Naive B cell (primary cell): ENCODE results near the gene CEACAM21. TPM values are rescaled to one million over a fixed set of nuclear protein-coding genes. Genes with fewer than 3 reads are reported as not detected.

Experiments
- ATAC-seq, 2 donors: fragments of 150-1000 bp; cut with Tn5 transposase; 2 replicates each; pipeline ENCODE4 v1.10.0; 2021; ENCODE audit warnings: low read depth in 2 of 2, mild to moderate bottlenecking in 2 of 2, moderate library complexity in 2 of 2
- DNase-seq: peaks from one replicate; pipeline ENCODE4 v3.0.0; 2022
- H3K27ac Mint-ChIP-seq, 6 donors: one replicate each; pipeline ENCODE4 v1.8.0; 2020 to 2022; ENCODE audit warnings: mild to moderate bottlenecking in 6 of 6, mixed read lengths in 6 of 6, moderate library complexity in 5 of 6, inconsistent platforms in 2 of 6
- H3K27me3 Mint-ChIP-seq, 3 donors: one replicate each; pipeline ENCODE4 v1.8.0; 2021 to 2022; ENCODE audit warnings: mixed read lengths in 3 of 3, mild to moderate bottlenecking in 1 of 3
- H3K36me3 Mint-ChIP-seq, 2 donors: one replicate each; pipeline ENCODE4 v1.8.0; 2020 to 2022; ENCODE audit warnings: mixed read lengths in 2 of 2, inconsistent platforms in 1 of 2, mild to moderate bottlenecking in 1 of 2
- H3K4me1 Mint-ChIP-seq, 3 donors: one replicate each; pipeline ENCODE4 v1.8.0; 2020 to 2022; ENCODE audit warnings: mixed read lengths in 3 of 3, inconsistent platforms in 1 of 3, mild to moderate bottlenecking in 1 of 3, moderate library complexity in 1 of 3
- H3K4me3 Mint-ChIP-seq, 8 donors: one replicate each; pipeline ENCODE4 v1.8.0; 2020 to 2022; ENCODE audit warnings: mild to moderate bottlenecking in 8 of 8, mixed read lengths in 8 of 8, moderate library complexity in 8 of 8, inconsistent platforms in 2 of 8
- H3K9me3 Mint-ChIP-seq, 7 donors: one replicate each; pipeline ENCODE4 v1.8.0; 2020 to 2022; ENCODE audit warnings: mixed read lengths in 7 of 7, mild to moderate bottlenecking in 5 of 7, inconsistent platforms in 2 of 7, moderate library complexity in 1 of 7
- polyA plus RNA-seq, 6 donors: library from polyadenylated mRNA; unstranded; fragments of 300-500 nt; fragmentation: Illumina TruSeq; gene quantifications; one replicate each; pipeline ENCODE4 v1.2.3, GENCODE V29; 2021; ENCODE audit warnings: low read depth in 6 of 6

The CEACAM21 gene
- polyA plus RNA-seq, 6 donors from 2014 or later, result 7.1 to 57.2 (median 20.0) TPM

DNA sequence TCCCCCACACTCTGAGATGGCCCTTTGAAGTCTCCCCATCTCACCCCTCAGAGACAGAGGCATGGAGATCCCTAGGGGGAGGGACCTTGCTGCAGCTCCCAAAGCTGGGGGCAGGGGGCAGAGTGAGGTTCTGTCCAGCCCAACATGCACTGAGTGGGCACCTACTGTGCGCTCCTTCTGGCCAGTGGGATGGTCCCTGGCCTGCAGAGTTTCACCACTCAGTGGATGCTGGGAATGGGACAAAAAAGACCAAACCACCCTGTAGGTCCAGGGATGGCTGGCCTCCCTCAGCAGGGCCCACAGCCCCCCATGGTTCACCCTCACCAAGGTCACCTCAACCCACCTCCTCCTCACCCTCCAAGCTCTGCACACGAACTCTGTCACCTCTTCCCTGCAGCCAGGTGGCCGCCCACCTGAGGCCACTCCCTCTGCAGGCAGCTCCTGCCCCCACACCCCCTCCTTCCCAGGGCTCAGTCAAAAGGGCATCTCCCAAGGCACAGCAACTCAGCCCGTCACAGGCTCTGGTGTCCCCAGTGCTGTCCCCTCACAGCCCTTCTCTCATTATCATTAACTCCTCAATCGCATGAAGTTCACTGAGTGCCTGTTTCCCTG lies 16.1 kb downstream of the CEACAM21 start:
- Mint-ChIP-seq H3K9me3 (no peaks in the 10 kb centered on the region), H3K36me3 (peaks cover 6 to 21% of the 10 kb centered on the region in 2 donors), H3K4me3 (no peak overlapping the region), H3K4me1 (peaks cover 5 to 14% (median 8%) of the 10 kb centered on the region in 3 donors), H3K27ac (peak overlapping the region in 1 of 6 donors; percentile 44), H3K27me3 (peaks cover 0 to 28% (median 12%) of the 10 kb centered on the region in 3 donors)
- no peak for DNase-seq
- no peak for ATAC-seq

DNA sequence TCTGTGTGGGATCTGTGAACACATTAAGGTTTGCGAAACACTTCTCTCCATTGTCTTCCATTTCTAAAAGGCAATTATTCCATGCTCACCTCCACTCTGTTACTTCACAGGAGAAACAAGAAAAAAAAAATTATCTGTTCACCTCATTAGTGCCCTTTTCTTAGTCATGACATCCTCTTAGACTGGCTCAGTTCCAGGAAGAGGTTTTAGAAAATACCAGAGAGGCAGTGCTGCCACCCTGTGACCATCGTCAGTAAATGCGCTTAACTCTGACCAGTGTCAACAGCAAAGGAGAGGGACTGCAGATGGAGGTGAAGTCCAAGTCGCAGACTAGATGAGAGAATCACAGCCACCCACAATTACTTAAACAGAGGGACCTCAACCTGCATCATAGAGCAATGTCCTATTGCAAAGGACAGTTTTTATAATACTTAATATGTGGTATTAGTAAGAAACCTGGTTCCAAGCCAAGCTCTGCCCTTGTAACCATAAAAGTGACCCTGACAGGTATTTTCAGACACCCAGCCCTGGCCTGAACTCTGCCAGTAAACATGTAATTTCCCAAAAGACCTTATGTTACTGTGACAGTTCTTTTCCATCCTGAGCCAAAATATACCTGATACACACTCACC lies 19.4 kb downstream of the CEACAM21 start:
- no peak overlapping the region for H3K4me3 Mint-ChIP-seq
- no peaks in the 10 kb centered on the region for H3K9me3 Mint-ChIP-seq
- peaks cover 14 to 15% (median 14%) of the 10 kb centered on the region in 3 donors for H3K4me1 Mint-ChIP-seq
- ATAC-seq (peak; percentile 60 to 69), DNase-seq (peak; percentile 57)
- peaks cover 0 to 34% (median 15%) of the 10 kb centered on the region in 3 donors for H3K27me3 Mint-ChIP-seq
- peak overlapping the region in 1 of 6 donors; percentile 13 for H3K27ac Mint-ChIP-seq
- no peaks in the 10 kb centered on the region for H3K36me3 Mint-ChIP-seq

DNA sequence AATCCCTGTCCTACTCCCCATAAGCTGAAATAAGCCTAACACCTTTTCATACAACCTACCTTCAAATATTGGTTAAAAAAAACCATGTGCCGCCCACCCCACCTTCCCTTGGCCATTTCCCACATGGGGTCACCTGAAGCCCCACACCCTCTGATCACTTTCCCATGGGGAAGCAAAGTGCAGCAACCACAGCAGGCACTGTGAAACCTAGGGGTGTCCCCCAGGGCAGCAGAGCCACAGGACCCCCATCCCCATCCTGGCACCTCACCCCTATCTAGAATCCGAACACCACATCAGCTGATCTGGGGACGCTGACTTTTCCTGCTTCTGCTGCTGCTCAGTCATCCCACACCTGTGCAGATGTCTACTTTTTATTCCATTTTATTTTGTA lies 19.9 kb downstream of the CEACAM21 start:
- H3K36me3 Mint-ChIP-seq, result no peaks in the 10 kb centered on the region
- H3K4me3 Mint-ChIP-seq, result no peak overlapping the region
- ATAC-seq (no peak), DNase-seq (no peak)
- peaks cover 14 to 15% (median 14%) of the 10 kb centered on the region in 3 donors for H3K4me1 Mint-ChIP-seq
- no peak overlapping the region for H3K27ac Mint-ChIP-seq
- H3K9me3 Mint-ChIP-seq, result no peaks in the 10 kb centered on the region
- H3K27me3 Mint-ChIP-seq, result peaks cover 0 to 39% (median 15%) of the 10 kb centered on the region in 3 donors

DNA sequence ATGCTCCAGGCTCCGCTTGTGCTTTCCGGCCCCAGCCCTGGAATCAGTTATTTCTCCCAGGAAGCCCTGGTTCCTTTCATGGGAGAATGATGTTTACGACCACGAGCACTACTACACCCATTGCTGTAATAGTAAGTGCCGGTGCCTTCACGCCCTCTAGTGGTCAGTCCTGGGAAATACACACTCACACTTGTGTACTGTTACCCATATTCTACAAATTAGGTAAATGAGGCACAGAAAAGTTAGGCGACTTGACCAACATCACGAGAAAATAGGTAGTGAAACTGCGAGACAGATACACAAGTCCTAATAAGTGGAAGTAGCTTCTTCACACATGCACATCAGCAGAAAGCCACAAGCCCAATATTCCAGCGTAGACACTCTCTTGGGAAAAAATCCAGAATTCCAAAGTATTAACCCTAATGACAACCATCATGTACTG lies 21.7 kb downstream of the CEACAM21 start:
- no peaks in the 10 kb centered on the region for H3K9me3 Mint-ChIP-seq
- peak overlapping the region in 2 of 8 donors; percentile 16 to 54 for H3K4me3 Mint-ChIP-seq
- ATAC-seq (peak; percentile 86 to 90), DNase-seq (peak; percentile 79)
- H3K27me3 Mint-ChIP-seq, result peaks cover 0 to 42% (median 15%) of the 10 kb centered on the region in 3 donors
- H3K4me1 Mint-ChIP-seq, result peaks cover 11 to 15% (median 14%) of the 10 kb centered on the region in 3 donors
- no peaks in the 10 kb centered on the region for H3K36me3 Mint-ChIP-seq
- H3K27ac Mint-ChIP-seq, result peak overlapping the region in 5 of 6 donors; percentile 9 to 94 (median 38)

DNA sequence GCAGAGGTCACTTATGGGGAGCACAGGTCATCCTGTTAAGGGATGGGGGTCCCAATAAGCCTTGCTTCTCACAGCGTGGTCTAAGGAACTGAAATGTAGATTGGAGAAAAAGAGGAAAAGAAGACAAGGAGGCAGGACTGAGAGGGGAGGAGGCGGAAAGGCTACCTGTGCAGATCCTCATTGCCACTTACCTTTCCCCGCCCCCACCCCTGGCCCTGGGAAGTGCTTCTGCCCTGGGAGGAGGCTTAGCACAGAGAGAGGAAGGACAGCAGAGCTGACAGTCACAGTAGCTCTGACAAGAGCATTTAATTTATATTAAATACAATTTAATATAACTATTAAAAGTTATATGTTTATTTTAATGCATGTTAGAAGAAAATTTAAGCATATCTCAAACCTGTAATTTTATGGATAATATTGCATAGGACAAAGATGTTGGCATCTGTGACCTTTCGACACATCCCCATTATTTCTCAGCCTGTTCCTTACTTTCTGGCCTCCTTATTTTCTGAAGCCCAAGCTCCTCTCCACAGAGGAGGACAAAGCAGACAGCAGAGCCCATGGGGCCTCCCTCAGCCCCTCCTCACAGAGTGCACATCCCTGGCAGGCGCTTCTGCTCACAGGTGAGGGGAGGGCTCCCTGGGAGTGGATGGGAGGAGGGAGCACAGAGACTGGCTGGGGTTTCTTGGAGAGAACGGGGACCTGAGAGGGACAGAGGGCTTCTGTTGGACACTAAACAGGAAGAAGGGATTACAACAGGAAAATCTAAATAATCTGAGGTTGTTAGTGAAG lies 23.4 kb downstream of the CEACAM21 start:
- H3K9me3 Mint-ChIP-seq, result no peaks in the 10 kb centered on the region
- no peak for DNase-seq
- H3K4me3 Mint-ChIP-seq, result no peak overlapping the region
- H3K27me3 Mint-ChIP-seq, result peaks cover 0 to 45% (median 12%) of the 10 kb centered on the region in 3 donors
- no peak overlapping the region for H3K27ac Mint-ChIP-seq
- peaks cover 11 to 15% (median 14%) of the 10 kb centered on the region in 3 donors for H3K4me1 Mint-ChIP-seq
- no peaks in the 10 kb centered on the region for H3K36me3 Mint-ChIP-seq
- no peak for ATAC-seq

DNA sequence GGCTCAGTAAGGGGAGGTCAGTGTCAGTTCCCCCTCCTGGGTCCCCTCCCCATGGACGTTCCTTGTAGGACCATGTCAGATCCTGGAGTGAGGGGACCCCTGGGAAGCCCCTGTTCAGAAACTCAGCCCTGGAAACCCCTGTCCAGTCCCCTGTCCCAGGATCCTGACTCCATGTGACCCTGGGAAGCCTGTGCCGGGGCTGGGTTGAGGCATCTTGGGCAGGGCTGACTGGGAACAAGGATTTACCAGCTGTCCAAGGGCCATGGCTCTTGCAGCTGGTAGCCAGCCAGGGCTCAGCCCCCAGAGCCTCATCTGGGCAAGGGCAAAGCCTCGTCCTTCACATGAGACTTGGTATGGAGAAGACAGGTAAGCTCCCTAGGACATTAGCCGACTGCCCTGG lies 25.8 kb downstream of the CEACAM21 start:
- no peaks in the 10 kb centered on the region for H3K9me3 Mint-ChIP-seq
- peaks cover 0 to 48% (median 4%) of the 10 kb centered on the region in 3 donors for H3K27me3 Mint-ChIP-seq
- H3K4me3 Mint-ChIP-seq, result no peak overlapping the region
- H3K36me3 Mint-ChIP-seq, result no peaks in the 10 kb centered on the region
- ATAC-seq (no peak), DNase-seq (no peak)
- H3K27ac Mint-ChIP-seq, result no peak overlapping the region
- H3K4me1 Mint-ChIP-seq, result peaks cover 5 to 9% (median 7%) of the 10 kb centered on the region in 3 donors

DNA sequence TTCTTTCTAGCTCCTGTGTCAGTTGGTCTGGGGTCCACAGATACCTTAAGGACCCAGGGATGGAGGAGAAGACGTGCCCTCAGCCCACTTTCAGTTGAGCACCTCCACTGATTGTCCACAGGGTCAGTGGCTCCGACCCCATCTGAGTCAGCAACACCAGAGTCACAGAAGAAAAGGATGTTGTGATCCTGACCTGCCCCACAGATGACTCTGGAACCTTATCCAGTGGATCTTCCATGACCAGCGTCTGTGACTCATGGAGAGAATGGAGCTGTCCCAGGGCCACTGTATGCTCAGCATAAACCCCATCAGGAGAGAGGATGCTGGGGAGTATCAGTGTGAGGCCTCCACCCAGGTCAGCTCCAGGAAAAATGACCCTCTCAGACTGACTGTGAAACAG lies 28.9 kb downstream of the CEACAM21 start:
- Mint-ChIP-seq H3K4me1 (no peaks in the 10 kb centered on the region), H3K9me3 (peaks cover 0 to 4% (median 0%) of the 10 kb centered on the region in 7 donors), H3K27ac (peak overlapping the region in 1 of 6 donors; percentile 35), H3K4me3 (no peak overlapping the region), H3K36me3 (no peaks in the 10 kb centered on the region), H3K27me3 (peaks cover 5 to 58% (median 20%) of the 10 kb centered on the region in 3 donors)
- ATAC-seq (no peak), DNase-seq (no peak)

DNA sequence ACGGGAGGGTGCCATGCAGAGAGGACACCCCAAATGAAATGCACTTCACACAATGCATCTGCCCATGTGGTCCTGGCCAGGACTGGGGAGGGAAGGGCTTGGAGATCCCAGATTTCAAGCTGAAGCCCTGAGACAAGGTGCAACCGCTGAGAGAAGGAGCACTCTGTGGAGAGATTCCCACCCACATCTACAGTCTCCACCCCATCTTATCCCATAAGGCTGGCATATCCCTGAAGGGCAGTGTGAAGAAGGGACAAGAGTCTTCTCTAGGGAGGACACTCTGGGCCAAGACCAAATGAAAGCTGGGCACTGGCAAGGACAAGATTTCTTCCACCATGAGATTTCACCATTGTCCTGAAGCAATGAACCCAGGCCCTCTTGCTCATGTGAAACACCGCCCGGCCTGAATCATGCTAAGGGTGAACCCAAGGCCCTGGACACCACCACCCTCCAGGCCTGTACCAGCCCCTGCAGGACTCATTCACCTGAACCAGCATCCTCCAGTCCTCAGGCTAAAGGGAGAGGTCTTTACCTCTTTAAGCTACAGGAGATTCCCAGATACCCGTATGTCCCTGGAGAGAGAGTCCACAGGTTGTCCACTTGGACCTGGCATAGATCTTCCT lies 30.4 kb downstream of the CEACAM21 start:
- no peak overlapping the region for H3K27ac Mint-ChIP-seq
- peaks cover 0 to 7% (median 0%) of the 10 kb centered on the region in 7 donors for H3K9me3 Mint-ChIP-seq
- no peak for ATAC-seq
- no peak overlapping the region for H3K4me3 Mint-ChIP-seq
- no peaks in the 10 kb centered on the region for H3K36me3 Mint-ChIP-seq
- DNase-seq, result no peak
- peaks cover 17 to 59% (median 31%) of the 10 kb centered on the region in 3 donors for H3K27me3 Mint-ChIP-seq
- no peaks in the 10 kb centered on the region for H3K4me1 Mint-ChIP-seq

DNA sequence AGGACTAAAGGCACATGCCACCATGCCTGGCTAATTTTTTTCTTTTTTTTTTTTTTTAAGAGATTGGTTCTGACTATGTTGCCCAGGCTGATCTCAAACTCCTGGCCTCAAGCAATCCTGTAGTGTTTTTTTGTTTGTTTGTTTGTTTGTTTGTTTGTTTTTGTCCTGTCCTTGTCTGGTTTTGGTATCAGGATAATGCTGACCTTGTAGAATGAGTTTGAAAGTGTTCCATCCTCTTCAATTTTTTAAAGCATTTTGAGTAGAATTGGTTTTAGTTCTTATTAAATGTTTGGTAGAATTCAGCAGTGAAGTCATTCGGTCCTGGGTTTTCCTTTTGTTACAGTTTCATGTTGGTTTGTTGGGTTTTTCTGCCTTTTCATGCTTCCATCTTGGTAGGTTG lies 31.7 kb downstream of the CEACAM21 start:
- Mint-ChIP-seq H3K36me3 (no peaks in the 10 kb centered on the region), H3K9me3 (peaks cover 0 to 7% (median 0%) of the 10 kb centered on the region in 7 donors), H3K4me3 (no peak overlapping the region), H3K27me3 (peaks cover 21 to 54% (median 31%) of the 10 kb centered on the region in 3 donors), H3K27ac (peak overlapping the region in 1 of 6 donors; percentile 63), H3K4me1 (no peaks in the 10 kb centered on the region)
- ATAC-seq (no peak), DNase-seq (no peak)

DNA sequence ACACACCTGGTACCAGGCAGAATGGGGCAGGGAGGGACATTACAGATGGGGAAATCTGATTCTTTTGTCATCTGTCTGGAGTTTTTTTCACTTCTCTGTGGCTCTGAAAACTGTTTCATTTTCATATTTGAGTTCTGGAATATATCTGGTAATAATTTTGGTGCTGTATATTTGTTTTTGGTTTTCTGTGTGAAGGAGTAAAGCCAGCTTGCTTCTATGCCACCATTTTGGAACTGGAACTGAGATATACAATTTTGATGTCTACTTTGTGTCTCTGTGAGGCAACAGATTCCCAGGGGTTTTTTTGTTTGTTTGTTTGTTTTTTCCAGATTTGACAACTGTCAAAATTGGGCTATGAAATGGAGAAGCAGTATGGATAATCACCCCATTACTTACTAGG lies 34.8 kb downstream of the CEACAM21 start:
- ATAC-seq, result no peak
- H3K36me3 Mint-ChIP-seq, result peaks cover 0 to 9% of the 10 kb centered on the region in 2 donors

DNA sequence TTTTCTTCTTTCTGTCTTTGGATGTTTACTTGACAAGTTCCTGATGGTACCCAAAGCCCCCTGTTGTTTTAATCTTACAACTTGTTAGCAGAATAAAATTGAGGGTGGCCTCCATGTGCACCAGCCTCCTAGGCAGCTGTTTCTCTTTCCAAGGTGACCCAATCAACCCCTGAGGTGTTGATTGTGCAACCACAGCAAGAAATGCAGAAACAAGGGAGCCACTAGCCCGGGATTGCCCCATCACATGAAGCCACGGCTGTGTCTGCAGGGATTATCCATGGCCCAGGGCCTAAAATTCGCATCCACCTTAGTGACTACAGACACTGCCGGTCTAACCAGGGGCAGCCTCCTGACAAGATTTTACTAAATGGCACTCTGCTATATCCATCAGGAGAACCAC lies 36.5 kb downstream of the CEACAM21 start:
- DNase-seq (no peak), ATAC-seq (no peak)
- Mint-ChIP-seq H3K36me3 (peaks cover 0 to 9% of the 10 kb centered on the region in 2 donors), H3K27me3 (peaks cover 45 to 69% (median 59%) of the 10 kb centered on the region in 3 donors), H3K4me3 (no peak overlapping the region), H3K27ac (no peak overlapping the region), H3K9me3 (peaks cover 0 to 8% (median 2%) of the 10 kb centered on the region in 7 donors), H3K4me1 (no peaks in the 10 kb centered on the region)

More for the DNA sequence above, 34.8 kb downstream of the CEACAM21 start:
- no peak for DNase-seq
- no peaks in the 10 kb centered on the region for H3K4me1 Mint-ChIP-seq
- H3K27ac Mint-ChIP-seq, result no peak overlapping the region
- peaks cover 42 to 53% (median 52%) of the 10 kb centered on the region in 3 donors for H3K27me3 Mint-ChIP-seq
- H3K4me3 Mint-ChIP-seq, result no peak overlapping the region
- peaks cover 0 to 8% (median 2%) of the 10 kb centered on the region in 7 donors for H3K9me3 Mint-ChIP-seq

DNA sequence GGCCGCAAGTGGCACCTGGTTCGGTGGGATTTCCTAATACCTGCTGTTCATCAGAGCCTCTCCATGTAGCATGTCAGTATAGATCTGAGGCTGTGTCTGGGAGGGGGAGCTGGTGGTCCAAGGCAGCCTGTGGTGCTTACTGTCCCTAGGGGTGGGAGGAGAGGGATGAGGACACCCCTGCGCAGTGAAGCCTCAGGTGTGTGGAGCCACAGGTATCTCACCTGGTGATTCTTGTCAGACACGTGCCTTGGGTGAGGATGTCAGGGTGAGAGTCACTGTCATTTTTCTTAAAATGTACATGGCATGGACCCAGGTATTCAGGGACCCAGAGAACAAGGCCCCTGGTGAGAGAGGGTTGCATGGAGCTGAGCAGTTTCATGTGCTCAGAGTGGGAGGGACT lies 39.2 kb downstream of the CEACAM21 start:
- H3K4me1 Mint-ChIP-seq, result no peaks in the 10 kb centered on the region
- peaks cover 0 to 8% (median 0%) of the 10 kb centered on the region in 7 donors for H3K9me3 Mint-ChIP-seq
- H3K4me3 Mint-ChIP-seq, result no peak overlapping the region
- no peak overlapping the region for H3K27ac Mint-ChIP-seq
- DNase-seq, result no peak
- peaks cover 0 to 9% of the 10 kb centered on the region in 2 donors for H3K36me3 Mint-ChIP-seq
- no peak for ATAC-seq
- H3K27me3 Mint-ChIP-seq, result peaks cover 26 to 70% (median 58%) of the 10 kb centered on the region in 3 donors
